22Rv1 (cell line): ENCODE measurements around the gene MDM1.

Experiments used
- H3K27ac ChIP-seq: fragments of 450-650 bp; 2 replicates; pipeline ENCODE4 v1.5.1; 2017
- CTCF ChIP-seq: fragments of 450-650 bp; IDR thresholded peaks from 2 replicates; pipeline ENCODE4 v1.5.1; 2017; ENCODE audit warnings: mild to moderate bottlenecking
- ZFX ChIP-seq: fragments of 450-650 bp; IDR thresholded peaks from 2 replicates; pipeline ENCODE4 v1.6.1; 2017; ENCODE audit warnings: antibody characterized with exemption, borderline replicate concordance

Gene MDM1

GRCh38 chr12:68261896-68262295 is 70.3 kb downstream of the MDM1 start:
- no peak for TF ChIP-seq ZFX
- TF ChIP-seq CTCF, result no peak
- no peak overlapping the region for H3K27ac ChIP-seq

DNA sequence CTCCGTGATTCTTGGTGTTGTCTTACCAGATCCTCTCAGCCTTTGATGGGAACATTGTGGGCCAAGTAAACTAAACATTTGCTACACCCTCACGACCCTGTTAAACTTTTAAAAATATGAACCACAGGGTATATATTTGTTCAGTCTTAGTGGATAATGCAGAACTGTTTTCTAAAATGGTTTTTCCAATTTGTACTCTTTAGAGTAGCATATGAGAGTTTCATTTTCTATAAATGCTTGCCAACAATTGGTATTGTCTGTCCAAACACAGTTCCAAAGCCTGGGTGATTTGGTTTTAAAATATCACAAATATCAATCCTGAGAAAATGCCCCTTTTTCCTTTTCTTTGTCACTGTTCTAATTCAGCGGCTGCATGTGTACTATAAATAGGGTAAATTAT is 72.0 kb downstream of the MDM1 start:
- H3K27ac ChIP-seq, result no peak overlapping the region
- TF ChIP-seq CTCF (no peak), ZFX (no peak)

DNA sequence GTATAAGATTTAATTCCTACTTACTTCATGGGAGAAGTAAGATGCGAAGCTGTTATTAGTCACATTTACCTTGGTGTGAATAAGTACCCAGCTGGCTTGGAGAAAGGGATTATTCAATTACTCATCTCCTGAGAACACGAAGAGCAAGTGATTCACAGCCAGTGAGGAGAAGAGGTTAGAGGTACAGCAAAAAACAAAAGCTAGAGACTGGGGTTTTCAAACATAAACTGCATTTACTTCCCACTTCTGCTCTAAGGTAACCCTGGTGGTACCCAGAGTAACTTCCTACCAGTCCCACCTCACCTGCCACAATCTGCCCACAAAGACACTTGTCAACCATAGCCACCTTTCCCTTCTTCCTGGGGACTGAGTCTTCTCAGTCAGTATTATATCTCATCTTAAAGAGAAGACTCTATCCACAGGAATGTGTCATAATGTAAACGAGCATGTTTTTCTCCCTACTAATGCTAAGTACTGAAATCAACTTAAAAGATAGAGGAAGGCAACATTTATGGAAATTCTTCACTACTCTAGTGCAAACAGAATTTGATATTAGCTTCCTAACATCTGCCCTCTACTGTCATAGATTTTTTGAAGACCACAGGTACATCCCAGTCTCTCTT is 72.7 kb downstream of the MDM1 start:
- no peak overlapping the region for H3K27ac ChIP-seq
- TF ChIP-seq CTCF, result no peak
- TF ChIP-seq ZFX, result no peak

- TF ChIP-seq CTCF, result no peak
- no peak for TF ChIP-seq ZFX
- H3K27ac ChIP-seq, result no peak within 1 kb of the TSS
Measured at GRCh38 chr12:68253504-68253903, 78.7 kb downstream of the MDM1 start, which contains the start of gene IL22. Gene IL22, minus strand, starts transcription at chr12:68253604. Its CDS starts 156 bp downstream, at chr12:68253448.

- H3K27ac ChIP-seq, result no peak overlapping the region
- TF ChIP-seq ZFX (no peak), CTCF (no peak)
Measured at GRCh38 chr12:68252077-68252476, 80.1 kb downstream of the MDM1 start.

DNA sequence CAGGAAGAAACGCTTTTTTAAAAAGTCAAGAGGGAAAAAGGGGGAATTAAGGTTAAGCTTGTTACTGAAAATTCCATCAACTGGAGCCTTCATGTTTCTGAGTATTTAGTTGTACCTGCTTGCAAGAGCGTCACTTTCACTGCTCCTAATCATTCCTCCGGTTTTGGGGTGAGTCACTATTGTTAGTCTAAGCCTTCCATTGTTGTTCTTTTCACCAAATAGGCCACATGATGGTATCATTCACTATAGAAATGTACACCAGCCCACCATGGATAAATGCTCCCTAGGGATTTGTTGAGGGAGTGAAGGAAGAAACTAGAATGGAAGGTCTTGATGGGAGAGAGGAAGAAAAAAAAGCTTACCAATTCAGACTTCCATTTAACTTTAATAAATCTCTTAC is 81.7 kb downstream of the MDM1 start:
- TF ChIP-seq ZFX (no peak), CTCF (no peak)

GRCh38 chr12:68247785-68248184 is 84.4 kb downstream of the MDM1 start:
- no peak overlapping the region for H3K27ac ChIP-seq
- TF ChIP-seq ZFX, result no peak
- TF ChIP-seq CTCF, result no peak

More for the DNA sequence above, 81.7 kb downstream of the MDM1 start:
- no peak overlapping the region for H3K27ac ChIP-seq
